Ascending aorta (tissue), 2 donors: ENCODE data around the gene GRAMD2B. TPM values are rescaled to one million over a fixed set of nuclear protein-coding genes. Genes with fewer than 3 reads are reported as not detected.

ENCODE experiments used
- DNase-seq, 2 donors: peaks; one replicate each; pipeline ENCODE4 v3.0.0-alpha.2; 2019; ENCODE audit warnings: low spot score in 2 of 2
- H3K27ac ChIP-seq, 2 donors: fragments of 200-600 bp; sonication (generic); one replicate each; pipeline ENCODE4 v1.5.1; 2016 to 2017; ENCODE audit warnings: mild to moderate bottlenecking in 1 of 2
- H3K27me3 ChIP-seq: fragments of 200-600 bp; sonication (generic); one replicate; pipeline ENCODE4 v1.5.1; 2017
- H3K36me3 ChIP-seq, 2 donors: fragments of 200-600 bp; sonication (generic); one replicate each; pipeline ENCODE4 v1.5.1; 2016
- H3K4me1 ChIP-seq, 2 donors: fragments of 200-600 bp; sonication (generic); one replicate each; pipeline ENCODE4 v1.5.1; 2016 to 2017; ENCODE audit warnings: mild to moderate bottlenecking in 1 of 2
- H3K4me3 ChIP-seq, 2 donors: fragments of 200-600 bp; sonication (generic); one replicate each; pipeline ENCODE4 v1.5.1; 2016 to 2017; ENCODE audit warnings: mild to moderate bottlenecking in 1 of 2
- H3K9me3 ChIP-seq, 2 donors: fragments of 200-600 bp; sonication (generic); one replicate each; pipeline ENCODE4 v1.5.1; 2016
- CTCF ChIP-seq, 3 experiments: fragments of 200-600 bp in 2 of 3; fragments of 450-650 bp in 1 of 3; sonication (generic) in 2 of 3; IDR thresholded peaks; one replicate each; pipeline ENCODE4 v1.5.1; 2016 to 2019; ENCODE audit warnings: antibody characterized with exemption in 3 of 3, mild to moderate bottlenecking in 1 of 3, moderate library complexity in 1 of 3
- intact Hi-C: fragments of 100-400 bp; cut with DNase I; formaldehyde crosslinking; loops from one replicate; pipeline ENCODE4 v1.15.1; 2023
- total RNA-seq: library from RNA; depleted of rRNA; stranded (reverse); fragments of >200 nt; gene quantifications from one replicate; pipeline ENCODE4 v1.1.0, GENCODE V29; 2016

The GRAMD2B gene
- total RNA-seq, 1 donor from 2014 or later = 55.6 TPM

GRCh38 chr5:126534553-126534952 is 111.3 kb downstream of the GRAMD2B start:
- Histone ChIP-seq H3K4me3 (no peak overlapping the region), H3K9me3 (no peaks in the 10 kb centered on the region), H3K27me3 (no peaks in the 10 kb centered on the region), H3K27ac (no peak overlapping the region), H3K36me3 (no peaks in the 10 kb centered on the region), H3K4me1 (peaks cover 0 to 18% of the 10 kb centered on the region in 2 donors)
- TF ChIP-seq CTCF (IDR thresholded peaks at IDR 0.05) = no peak
- no peak for DNase-seq
- intact Hi-C loops = no loop called here

DNA sequence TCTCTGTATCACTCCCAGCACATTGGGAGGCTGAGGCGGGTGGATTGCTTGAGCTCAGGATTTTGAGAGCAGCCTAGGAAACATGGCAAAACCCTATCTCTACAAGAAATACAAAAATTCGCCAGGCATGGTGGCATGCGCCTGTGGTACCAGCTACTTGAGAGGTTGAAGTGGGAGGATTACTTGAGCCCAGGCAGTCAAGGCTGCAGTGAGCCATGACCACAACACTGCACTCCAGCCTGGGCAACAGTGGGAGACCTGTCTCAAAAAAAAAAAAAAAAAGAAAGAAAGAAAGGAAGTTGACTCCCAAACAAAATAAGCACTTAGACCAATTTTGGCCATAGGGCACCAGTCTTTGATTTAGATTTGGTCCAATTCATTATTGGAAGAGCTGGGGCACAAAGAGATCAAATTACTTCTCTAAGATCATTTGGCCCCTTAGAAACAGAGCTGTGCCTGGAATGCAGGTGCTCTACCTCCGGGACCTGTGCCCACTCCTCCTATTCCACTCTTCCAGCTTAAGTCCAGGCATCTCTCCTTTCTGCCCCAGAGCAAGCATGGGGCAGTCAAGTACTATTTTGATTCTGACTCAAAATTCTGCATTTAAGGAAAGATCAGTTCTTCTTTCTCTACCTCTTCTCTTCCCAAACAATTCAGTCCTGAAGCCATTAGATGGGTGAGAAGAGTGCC is 112.8 kb downstream of the GRAMD2B start:
- no peaks in the 10 kb centered on the region for H3K36me3 ChIP-seq
- no peak for TF ChIP-seq CTCF (IDR thresholded peaks at IDR 0.05)
- DNase-seq = no peak
- intact Hi-C loops = loop anchor here (5.0 kb wide), 3 partner anchors 44 to 119 kb away; partner anchors contain the start of gene PHAX
- H3K4me3 ChIP-seq = no peak overlapping the region
- no peak overlapping the region for H3K27ac ChIP-seq
- H3K4me1 ChIP-seq = peaks cover 0 to 18% of the 10 kb centered on the region in 2 donors
- no peaks in the 10 kb centered on the region for H3K9me3 ChIP-seq
- no peaks in the 10 kb centered on the region for H3K27me3 ChIP-seq

DNA sequence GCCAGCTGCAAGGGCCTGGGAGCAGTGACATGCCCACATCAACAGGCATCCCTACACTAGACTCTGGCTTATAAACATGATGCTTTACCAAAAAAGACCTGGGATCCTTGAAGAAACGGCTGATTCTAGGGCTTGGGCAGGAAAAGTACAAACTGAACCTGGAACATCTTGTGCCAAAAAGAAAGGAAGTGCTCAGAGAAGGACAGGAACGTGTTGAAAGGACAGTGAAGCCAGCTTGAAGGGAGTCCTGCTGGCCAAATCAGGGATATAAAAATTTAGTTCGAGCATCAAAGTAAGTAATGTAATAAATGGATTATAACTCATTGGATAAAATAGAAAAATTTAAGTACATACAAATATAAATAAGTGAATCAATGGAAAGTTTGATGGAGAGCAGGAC is 113.7 kb downstream of the GRAMD2B start:
- DNase-seq = no peak
- intact Hi-C loops = loop anchor here (5.0 kb wide), 3 partner anchors 45 to 120 kb away; partner anchors contain the start of gene PHAX
- H3K4me1 ChIP-seq = peaks cover 0 to 12% of the 10 kb centered on the region in 2 donors
- TF ChIP-seq CTCF (IDR thresholded peaks at IDR 0.05) = peak in 1 of 3 experiments; percentile 9
- no peaks in the 10 kb centered on the region for H3K36me3 ChIP-seq
- H3K4me3 ChIP-seq = no peak overlapping the region
- H3K27me3 ChIP-seq = no peaks in the 10 kb centered on the region
- H3K27ac ChIP-seq = no peak overlapping the region
- no peaks in the 10 kb centered on the region for H3K9me3 ChIP-seq

- H3K9me3 ChIP-seq = no peaks in the 10 kb centered on the region
- no peak overlapping the region for H3K4me3 ChIP-seq
- intact Hi-C loops = loop anchor here (5.0 kb wide), 3 partner anchors 46 to 121 kb away; partner anchors contain the start of gene PHAX
- TF ChIP-seq CTCF (IDR thresholded peaks at IDR 0.05) = no peak
- peaks cover 0 to 8% of the 10 kb centered on the region in 2 donors for H3K4me1 ChIP-seq
- H3K36me3 ChIP-seq = no peaks in the 10 kb centered on the region
- H3K27me3 ChIP-seq = no peaks in the 10 kb centered on the region
- H3K27ac ChIP-seq = no peak overlapping the region
- DNase-seq = no peak
Observed at GRCh38 chr5:126538579-126538978, 115.4 kb downstream of the GRAMD2B start.

- Histone ChIP-seq H3K36me3 (peaks cover 0 to 3% of the 10 kb centered on the region in 2 donors), H3K4me1 (peaks cover 0 to 8% of the 10 kb centered on the region in 2 donors), H3K27ac (no peak overlapping the region), H3K9me3 (no peaks in the 10 kb centered on the region), H3K4me3 (no peak overlapping the region), H3K27me3 (no peaks in the 10 kb centered on the region)
- intact Hi-C loops = no loop called here
- no peak for TF ChIP-seq CTCF (IDR thresholded peaks at IDR 0.05)
- peak in 1 of 2 donors; percentile 54 for DNase-seq
Observed at GRCh38 chr5:126540631-126541030, 117.4 kb downstream of the GRAMD2B start.
